Heart right ventricle (tissue), 16 donors: ENCODE results near the gene RAB3D. TPM values are rescaled to one million over a fixed set of nuclear protein-coding genes. Genes with fewer than 3 reads are reported as not detected.

Experiments used
- ATAC-seq, 8 donors: fragments of 200-7000 bp; cut with Tn5 transposase; one replicate each; pipeline ENCODE4 v1.9.1; 2020; ENCODE audit warnings: mild to moderate bottlenecking in 8 of 8, moderate library complexity in 8 of 8, moderate number of reproducible peaks in 1 of 8
- DNase-seq, 2 donors: peaks; one replicate each; pipeline ENCODE4 v3.0.0-alpha.2; 2020
- H3K27ac ChIP-seq, 10 donors: fragments of 200-600 bp; sonication (generic) in 2 of 10; one replicate each; pipeline versions ENCODE4 v1.5.0 to v1.8.0; 2020 to 2022; ENCODE audit warnings: mild to moderate bottlenecking in 3 of 10
- H3K27me3 ChIP-seq, 7 donors: fragments of 200-600 bp; one replicate each; pipeline ENCODE4 v1.8.0; 2021 to 2022; ENCODE audit warnings: mild to moderate bottlenecking in 2 of 7
- H3K36me3 ChIP-seq, 9 donors: fragments of 200-600 bp; sonication (generic) in 1 of 9; one replicate each; pipeline versions ENCODE4 v1.5.0 to v1.8.0; 2020 to 2022; ENCODE audit warnings: mild to moderate bottlenecking in 2 of 9
- H3K4me1 ChIP-seq, 9 donors: fragments of 200-600 bp; sonication (generic) in 1 of 9; one replicate each; pipeline versions ENCODE4 v1.5.0 to v1.8.0; 2020 to 2022; ENCODE audit warnings: mild to moderate bottlenecking in 4 of 9
- H3K4me3 ChIP-seq, 10 donors: fragments of 200-600 bp; sonication (generic) in 2 of 10; one replicate each; pipeline versions ENCODE4 v1.5.0 to v1.8.0; 2020 to 2022; ENCODE audit warnings: mild to moderate bottlenecking in 7 of 10, moderate library complexity in 2 of 10
- H3K9me3 ChIP-seq, 11 donors: fragments of 200-600 bp in 10 of 11; sonication (generic) in 2 of 11; one replicate each; pipeline versions ENCODE4 v1.5.0 to v1.8.0; 2013 to 2022; ENCODE audit warnings: mild to moderate bottlenecking in 2 of 11, control low read depth in 1 of 11, moderate library complexity in 1 of 11
- CTCF ChIP-seq, 9 donors: fragments of 200-600 bp; sonication (generic) in 2 of 9; IDR thresholded peaks; one replicate each; pipeline versions ENCODE4 v1.5.0 to v1.8.0; 2021 to 2022; ENCODE audit warnings: antibody characterized with exemption in 9 of 9, mild to moderate bottlenecking in 5 of 9, moderate library complexity in 1 of 9
- WGBS, 2 donors: extraction: QIAGEN DNeasy Blood & Tissue Kit; methylation state at CpG; one replicate each; pipeline ENCODE4 v1.1.7; 2013; ENCODE audit warnings: inconsistent platforms in 1 of 2; 5-methylcytosine and 5-hydroxymethylcytosine counted together
- intact Hi-C, 10 donors: fragments of 100-400 bp; cut with DNase I; formaldehyde crosslinking; loops; one replicate each; pipeline versions ENCODE4 v1.11.1 to v1.14.2; 2022
- polyA plus RNA-seq, 2 donors: library from polyadenylated mRNA; stranded (reverse); fragments of 200-250 nt; gene quantifications; one replicate each; pipeline ENCODE4 v1.2.3, GENCODE V29; 2013
- total RNA-seq, 10 donors: library from RNA; stranded (reverse); fragmentation: NEBNext Ultra II Directional in 3 of 10; extraction: Animal tissue kit (Norgen Biotek cat#: 25700) in 3 of 10; gene quantifications; one replicate each; pipeline versions ENCODE4 v1.2.1 to v1.2.4, GENCODE V29; 2021 to 2023
- donor health status: Arrhythmogenic right ventricular cardiomyopathy.
- donor health status: ischemic (EF 13 %, LVEDD 7.1; RV severe dilation, severe dysfunction).
- donor health status: healthy with polysubstance abuse.
- donor health status: DM: no; HTN: yes; CAD: no.
- donor health status: DM: no; HTN: no; CAD: no.
- donor health status: ischemic (EF 25% LVEDD 6.9; RV normal size, moderate dysfunction).
- donor health status: ischemic (EF 25% LVEDD 5.7; RV mildly dilated, moderate dysfunction).
- donor health status: healthy.
- donor health status: DM: yes; HTN: yes; CAD: no.
- donor health status: Ischemic cardiomyopathy.
- donor health status: ischemic (EF 35%, LVEDD 5.7; RV mildly dilated, moderate dysfunction).
- donor health status: nonischemic (EF 11% LVEDD 7.7; RV severe dilation, severe dysfunction).
- donor health status: DM: yes; HTN: yes; CAD: no.
- donor health status: PGD.
- donor health status: ischemic (EF 29% LVEDD 5.4; RV normal size, mild dysfunction).
- donor health status: nonischemic (EF 23%, LVEDD 6.1; RV moderate dilation, normal function).

RAB3D gene
- total and polyA plus RNA-seq, 12 donors = 2.7 to 11.6 (median 6.0) TPM

- no peak for DNase-seq
These were observed 26.2 kb upstream of the RAB3D start for GRCh38 chr19:11365557-11366117.

GRCh38 chr19:11364935-11365334 lies 25.5 kb upstream of the RAB3D start:
- H3K4me3 ChIP-seq = no peak overlapping the region
- DNase-seq (no peak), ATAC-seq (peak in 2 of 8 donors; percentile 16 to 32)
- no peaks in the 10 kb centered on the region for H3K27me3 ChIP-seq
- 83 to 84% methylated on average over 5 of the region's 5 CpGs for WGBS, 2 donors
- peak overlapping the region in 2 of 10 donors; percentile 35 to 36 for H3K27ac ChIP-seq
- no peak for TF ChIP-seq CTCF (IDR thresholded peaks at IDR 0.05)
- peaks cover 0 to 80% (median 4%) of the 10 kb centered on the region in 9 donors for H3K36me3 ChIP-seq
- H3K9me3 ChIP-seq = no peaks in the 10 kb centered on the region
- intact Hi-C loops = no loop called here
- H3K4me1 ChIP-seq = peaks cover 0 to 9% (median 0%) of the 10 kb centered on the region in 9 donors

More at GRCh38 chr19:11365557-11366117, 26.2 kb upstream of the RAB3D start:
- intact Hi-C loops = no loop called here
- TF ChIP-seq CTCF (IDR thresholded peaks at IDR 0.05) = no peak
- Histone ChIP-seq H3K36me3 (peaks cover 0 to 73% (median 4%) of the 10 kb centered on the region in 9 donors), H3K27ac (peak overlapping the region in 2 of 10 donors; percentile 35 to 36), H3K27me3 (no peaks in the 10 kb centered on the region), H3K4me1 (peaks cover 0 to 9% (median 0%) of the 10 kb centered on the region in 9 donors), H3K9me3 (no peaks in the 10 kb centered on the region), H3K4me3 (no peak overlapping the region)
- 66 to 78% methylated on average over 7 of the region's 7 CpGs for WGBS, 2 donors
- ATAC-seq = no peak

GRCh38 chr19:11364296-11364904 lies 24.9 kb upstream of the RAB3D start:
- no peak overlapping the region for H3K4me3 ChIP-seq
- peaks cover 0 to 9% (median 0%) of the 10 kb centered on the region in 9 donors for H3K4me1 ChIP-seq
- no peaks in the 10 kb centered on the region for H3K9me3 ChIP-seq
- no peak for TF ChIP-seq CTCF (IDR thresholded peaks at IDR 0.05)
- H3K27ac ChIP-seq = no peak overlapping the region
- ATAC-seq (peak in 1 of 8 donors; percentile 4), DNase-seq (no peak)
- intact Hi-C loops = no loop called here
- no peaks in the 10 kb centered on the region for H3K27me3 ChIP-seq
- peaks cover 0 to 83% (median 4%) of the 10 kb centered on the region in 9 donors for H3K36me3 ChIP-seq
- WGBS, 2 donors = 95 to 96% methylated on average over 22 to 28 of the region's 28 CpGs

GRCh38 chr19:11363881-11364280 lies 24.4 kb upstream of the RAB3D start:
- Histone ChIP-seq H3K4me3 (no peak overlapping the region), H3K27me3 (no peaks in the 10 kb centered on the region), H3K9me3 (no peaks in the 10 kb centered on the region), H3K36me3 (peaks cover 0 to 83% (median 4%) of the 10 kb centered on the region in 9 donors), H3K27ac (no peak overlapping the region), H3K4me1 (peaks cover 0 to 9% (median 0%) of the 10 kb centered on the region in 9 donors)
- intact Hi-C loops = no loop called here
- TF ChIP-seq CTCF (IDR thresholded peaks at IDR 0.05) = no peak
- no peak for DNase-seq
- ATAC-seq = no peak
- 92 to 93% methylated on average over 10 of the region's 10 CpGs for WGBS, 2 donors
